Transverse colon (tissue), 3 donors: ENCODE data around the gene ZNF618.

Source experiments
- POLR2A ChIP-seq: fragments of 450-650 bp; IDR thresholded peaks from one replicate; pipeline ENCODE4 v1.6.1; 2016; ENCODE audit warnings: antibody characterized with exemption, mild to moderate bottlenecking, moderate library complexity
- TF ChIP-seq, protein P1 (sequence below), 5 experiments: fragments of 200-600 bp in 3 of 5; fragments of 450-650 bp in 2 of 5; sonication (generic) in 3 of 5; IDR thresholded peaks; 1 replicate in 2 of 5; 2 replicates in 3 of 5; pipeline ENCODE4 v1.5.1; 2016 to 2017; ENCODE audit warnings: antibody characterized with exemption in 5 of 5, inconsistent platforms in 3 of 5, mild to moderate bottlenecking in 2 of 5, moderate library complexity in 1 of 5

- no peak for TF ChIP-seq POLR2A
- TF ChIP-seq, protein P1, sequence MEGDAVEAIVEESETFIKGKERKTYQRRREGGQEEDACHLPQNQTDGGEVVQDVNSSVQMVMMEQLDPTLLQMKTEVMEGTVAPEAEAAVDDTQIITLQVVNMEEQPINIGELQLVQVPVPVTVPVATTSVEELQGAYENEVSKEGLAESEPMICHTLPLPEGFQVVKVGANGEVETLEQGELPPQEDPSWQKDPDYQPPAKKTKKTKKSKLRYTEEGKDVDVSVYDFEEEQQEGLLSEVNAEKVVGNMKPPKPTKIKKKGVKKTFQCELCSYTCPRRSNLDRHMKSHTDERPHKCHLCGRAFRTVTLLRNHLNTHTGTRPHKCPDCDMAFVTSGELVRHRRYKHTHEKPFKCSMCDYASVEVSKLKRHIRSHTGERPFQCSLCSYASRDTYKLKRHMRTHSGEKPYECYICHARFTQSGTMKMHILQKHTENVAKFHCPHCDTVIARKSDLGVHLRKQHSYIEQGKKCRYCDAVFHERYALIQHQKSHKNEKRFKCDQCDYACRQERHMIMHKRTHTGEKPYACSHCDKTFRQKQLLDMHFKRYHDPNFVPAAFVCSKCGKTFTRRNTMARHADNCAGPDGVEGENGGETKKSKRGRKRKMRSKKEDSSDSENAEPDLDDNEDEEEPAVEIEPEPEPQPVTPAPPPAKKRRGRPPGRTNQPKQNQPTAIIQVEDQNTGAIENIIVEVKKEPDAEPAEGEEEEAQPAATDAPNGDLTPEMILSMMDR (IDR thresholded peaks at IDR 0.05) = no peak
Observed at GRCh38 chr9:113926211-113926610, 50.1 kb downstream of the ZNF618 start.
